Suprapubic skin (tissue), 4 donors: ENCODE measurements around the gene PRKG2. TPM values are rescaled to one million over a fixed set of nuclear protein-coding genes. Genes with fewer than 3 reads are reported as not detected.
"Not testable (repeated sequence)": the region's sequence is repeated elsewhere in the genome, so short reads cannot be mapped to it uniquely, and the experiment has no call there.

ENCODE experiments used
- DNase-seq, 2 donors: peaks; one replicate each; pipeline ENCODE4 v3.0.0-alpha.2; 2019; ENCODE audit warnings: low spot score in 2 of 2
- H3K27ac ChIP-seq: fragments of 200-600 bp; sonication (generic); one replicate; pipeline ENCODE4 v1.5.1; 2019
- H3K27me3 ChIP-seq: fragments of 200-600 bp; sonication (generic); one replicate; pipeline ENCODE4 v1.5.1; 2019
- H3K36me3 ChIP-seq: fragments of 200-600 bp; sonication (generic); one replicate; pipeline ENCODE4 v1.5.1; 2019
- H3K4me1 ChIP-seq: fragments of 200-600 bp; sonication (generic); one replicate; pipeline ENCODE4 v1.5.1; 2019
- H3K4me3 ChIP-seq: fragments of 200-600 bp; sonication (generic); one replicate; pipeline ENCODE4 v1.5.1; 2019; ENCODE audit warnings: mild to moderate bottlenecking
- H3K9me3 ChIP-seq: fragments of 200-600 bp; sonication (generic); one replicate; pipeline ENCODE4 v1.5.1; 2019
- CTCF ChIP-seq, 2 donors: fragments of 200-600 bp in 1 of 2; fragments of 450-650 bp in 1 of 2; sonication (generic) in 1 of 2; IDR thresholded peaks; one replicate each; pipeline ENCODE4 v1.5.1; 2016 to 2019; ENCODE audit warnings: antibody characterized with exemption in 2 of 2, mild to moderate bottlenecking in 1 of 2, moderate library complexity in 1 of 2
- EP300 ChIP-seq: sonication (generic); formaldehyde crosslinking; IDR thresholded peaks from one replicate; pipeline ENCODE4 v1.6.1; 2017; ENCODE audit warnings: antibody characterized with exemption
- POLR2A ChIP-seq, 2 donors: fragments of 450-650 bp; IDR thresholded peaks; one replicate each; pipeline ENCODE4 v1.6.1; 2017; ENCODE audit warnings: antibody characterized with exemption in 2 of 2, mild to moderate bottlenecking in 2 of 2, moderate library complexity in 2 of 2
- POLR2AphosphoS5 ChIP-seq, 3 donors: sonication (generic); formaldehyde crosslinking; IDR thresholded peaks; one replicate each; pipeline ENCODE4 v1.6.1; 2017; ENCODE audit warnings: antibody characterized with exemption in 3 of 3
- WGBS: methylation state at CpG from one replicate; pipeline ENCODE4 v1.1.5; 2018; 5-methylcytosine and 5-hydroxymethylcytosine counted together
- total RNA-seq, 4 donors: library from RNA; depleted of rRNA; stranded (reverse); fragments of >200 nt; gene quantifications; one replicate each; pipeline ENCODE4 v1.1.0, GENCODE V29; 2016

Gene PRKG2
- total RNA-seq, 4 donors from 2014 or later = 0.79 to 2.5 (median 1.7) TPM

GRCh38 chr4:81237791-81238190 lies 22.8 kb upstream of the PRKG2 start:
- Histone ChIP-seq H3K4me1 (no peaks in the 10 kb centered on the region), H3K27ac (no peak overlapping the region), H3K36me3 (no peaks in the 10 kb centered on the region), H3K27me3 (no peaks in the 10 kb centered on the region), H3K9me3 (no peaks in the 10 kb centered on the region), H3K4me3 (no peak overlapping the region)
- no peak for DNase-seq
- TF ChIP-seq CTCF (IDR thresholded peaks at IDR 0.05) = no peak
- no peak for TF ChIP-seq EP300
- TF ChIP-seq POLR2AphosphoS5 (IDR thresholded peaks at IDR 0.05) = no peak
- TF ChIP-seq POLR2A (IDR thresholded peaks at IDR 0.05) = no peak

- no peaks in the 10 kb centered on the region for H3K9me3 ChIP-seq
- no peaks in the 10 kb centered on the region for H3K27me3 ChIP-seq
- no peaks in the 10 kb centered on the region for H3K36me3 ChIP-seq
- DNase-seq = no peak
- TF ChIP-seq EP300 (no peak), POLR2AphosphoS5 (IDR thresholded peaks at IDR 0.05) (no peak), POLR2A (IDR thresholded peaks at IDR 0.05) (no peak), CTCF (IDR thresholded peaks at IDR 0.05) (no peak)
- H3K4me3 ChIP-seq = no peak overlapping the region
- no peak overlapping the region for H3K27ac ChIP-seq
- WGBS = 91% methylated on average over 22 of the region's 23 CpGs
- no peaks in the 10 kb centered on the region for H3K4me1 ChIP-seq
These were observed 21.1 kb upstream of the PRKG2 start for GRCh38 chr4:81235982-81236749.

- 81% methylated on average over 6 of the region's 6 CpGs for WGBS
- Histone ChIP-seq H3K27ac (no peak overlapping the region), H3K27me3 (no peaks in the 10 kb centered on the region), H3K4me3 (no peak overlapping the region), H3K4me1 (no peaks in the 10 kb centered on the region), H3K9me3 (no peaks in the 10 kb centered on the region), H3K36me3 (no peaks in the 10 kb centered on the region)
- DNase-seq = no peak
- TF ChIP-seq EP300 = no peak
- TF ChIP-seq CTCF (IDR thresholded peaks at IDR 0.05) = no peak
- TF ChIP-seq POLR2AphosphoS5 (IDR thresholded peaks at IDR 0.05) = no peak
- no peak for TF ChIP-seq POLR2A (IDR thresholded peaks at IDR 0.05)
These were observed 12.9 kb upstream of the PRKG2 start for GRCh38 chr4:81227968-81228367.

DNA sequence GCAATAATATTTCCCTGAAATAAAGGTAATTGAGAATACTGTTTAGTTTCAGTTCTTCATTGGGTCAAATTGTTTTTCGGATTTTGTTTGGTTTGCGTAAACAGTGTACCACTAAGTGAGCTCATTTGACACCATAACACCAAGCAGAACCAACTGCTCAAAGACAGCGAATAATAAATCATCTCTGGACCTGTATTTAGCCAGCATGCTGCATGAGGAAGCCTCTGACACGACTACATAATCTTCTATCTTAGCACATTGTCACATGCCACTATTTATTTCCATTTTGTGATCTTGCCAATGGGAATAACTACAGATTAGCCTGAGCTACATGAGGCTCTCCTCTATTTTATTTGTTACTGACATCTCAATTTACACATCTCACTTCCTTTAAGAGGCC lies 12.1 kb upstream of the PRKG2 start:
- Histone ChIP-seq H3K4me3 (no peak overlapping the region), H3K4me1 (no peaks in the 10 kb centered on the region), H3K27ac (no peak overlapping the region), H3K36me3 (no peaks in the 10 kb centered on the region), H3K27me3 (no peaks in the 10 kb centered on the region), H3K9me3 (no peaks in the 10 kb centered on the region)
- TF ChIP-seq CTCF (IDR thresholded peaks at IDR 0.05) = no peak
- TF ChIP-seq POLR2A (IDR thresholded peaks at IDR 0.05) = no peak
- no peak for TF ChIP-seq EP300
- WGBS = 78% methylated on average over 4 of the region's 4 CpGs
- DNase-seq = no peak

- no peak overlapping the region for H3K4me3 ChIP-seq
- no peaks in the 10 kb centered on the region for H3K27me3 ChIP-seq
- no peaks in the 10 kb centered on the region for H3K36me3 ChIP-seq
- no peaks in the 10 kb centered on the region for H3K4me1 ChIP-seq
- no peak for DNase-seq
- no peak for TF ChIP-seq CTCF (IDR thresholded peaks at IDR 0.05)
- TF ChIP-seq POLR2A (IDR thresholded peaks at IDR 0.05) = no peak
- no peak for TF ChIP-seq POLR2AphosphoS5 (IDR thresholded peaks at IDR 0.05)
- TF ChIP-seq EP300 = no peak
- 22% methylated on average over 2 of the region's 2 CpGs for WGBS
- H3K9me3 ChIP-seq = no peaks in the 10 kb centered on the region
- no peak overlapping the region for H3K27ac ChIP-seq
These were observed 10.2 kb upstream of the PRKG2 start for GRCh38 chr4:81225252-81225651.

- not testable (repeated sequence) for H3K27me3 ChIP-seq, H3K9me3 ChIP-seq, H3K4me3 ChIP-seq, H3K27ac ChIP-seq, H3K36me3 ChIP-seq, H3K4me1 ChIP-seq, DNase-seq
These were observed 7.1 kb upstream of the PRKG2 start for GRCh38 chr4:81222082-81222472.
